Stimulated activated CD8-positive, alpha-beta memory T cell treated with anti-CD3 and anti-CD28 coated beads, Interleukin-15, amount 100 ng/mL, for 4 hours (primary cell): ENCODE data around the gene CCDC158.
"Not testable (repeated sequence)": the region's sequence is repeated elsewhere in the genome, so short reads cannot be mapped to it uniquely, and the experiment has no call there.

ENCODE experiments used
- DNase-seq, 2 donors: peaks; one replicate each; pipeline ENCODE4 v3.0.0-alpha.2; 2020; ENCODE audit warnings: low read depth in 2 of 2

Gene CCDC158

DNA sequence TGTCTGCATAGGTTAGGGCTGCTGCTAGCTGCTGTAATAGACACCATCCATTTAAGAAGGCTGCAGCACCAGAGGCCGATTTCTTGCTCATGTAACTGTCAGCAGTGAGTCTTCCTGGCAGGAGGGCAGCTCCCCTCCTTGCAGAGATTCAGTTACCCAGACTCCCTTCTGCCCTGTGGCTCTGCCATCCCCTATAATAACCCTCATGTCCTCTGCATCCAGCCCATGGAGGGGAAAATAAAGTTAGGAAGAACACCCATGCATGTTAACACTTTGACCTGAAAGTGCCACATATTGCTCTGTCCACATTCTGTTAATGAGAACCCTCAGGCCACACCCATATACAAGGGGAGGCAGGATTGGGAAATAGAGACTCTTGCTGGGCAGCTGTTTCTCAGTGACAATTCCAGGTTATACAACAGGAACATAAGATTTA, 109.0 kb downstream of the CCDC158 start:
- no peak for DNase-seq

DNA sequence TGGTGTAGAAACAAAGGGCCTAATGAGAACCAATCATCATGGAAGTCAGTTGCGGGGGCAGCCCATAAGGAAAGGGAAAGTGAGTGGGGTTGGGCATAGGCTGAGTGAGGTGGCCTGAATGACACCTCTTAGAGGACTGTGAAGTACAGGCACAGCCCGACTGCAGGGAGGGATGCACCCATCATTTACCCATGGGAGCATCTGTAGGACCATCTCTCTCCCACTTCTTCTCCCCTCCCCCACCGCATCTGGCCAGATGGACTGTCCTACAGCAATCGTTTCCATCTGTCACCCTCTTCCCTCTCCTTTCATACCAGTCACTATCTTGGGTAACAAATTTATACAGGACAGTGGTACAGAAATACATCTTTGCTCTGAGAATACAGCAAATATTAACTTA, 110.3 kb downstream of the CCDC158 start:
- no peak for DNase-seq

DNA sequence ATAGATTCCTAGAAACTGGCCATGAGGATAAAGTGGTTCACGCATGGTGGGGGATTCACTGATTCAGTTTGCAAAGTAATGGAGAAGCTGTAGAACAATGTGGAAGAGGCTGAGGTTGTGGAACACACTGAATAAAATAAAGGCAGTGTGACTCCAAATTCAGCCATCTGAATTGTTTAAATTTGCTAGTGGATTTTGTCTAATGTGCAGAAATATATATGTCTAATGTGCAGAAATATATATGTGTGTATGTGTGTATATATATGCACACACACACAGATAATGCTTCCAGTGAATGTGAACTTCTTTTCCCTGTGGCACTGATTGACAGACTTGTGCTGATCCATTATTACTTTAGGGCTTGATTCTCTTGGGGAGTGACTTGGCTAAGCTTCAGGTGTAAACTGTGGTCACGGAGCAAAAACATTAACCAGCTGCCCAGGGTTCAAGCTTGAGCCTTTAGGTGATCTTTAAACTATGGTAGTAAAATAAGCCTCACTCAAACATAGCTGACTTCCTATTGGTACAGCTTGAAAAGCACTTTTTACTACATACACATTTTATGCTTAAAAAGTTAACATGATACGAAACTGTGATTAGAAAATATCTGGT, 110.9 kb downstream of the CCDC158 start:
- no peak for DNase-seq

DNA sequence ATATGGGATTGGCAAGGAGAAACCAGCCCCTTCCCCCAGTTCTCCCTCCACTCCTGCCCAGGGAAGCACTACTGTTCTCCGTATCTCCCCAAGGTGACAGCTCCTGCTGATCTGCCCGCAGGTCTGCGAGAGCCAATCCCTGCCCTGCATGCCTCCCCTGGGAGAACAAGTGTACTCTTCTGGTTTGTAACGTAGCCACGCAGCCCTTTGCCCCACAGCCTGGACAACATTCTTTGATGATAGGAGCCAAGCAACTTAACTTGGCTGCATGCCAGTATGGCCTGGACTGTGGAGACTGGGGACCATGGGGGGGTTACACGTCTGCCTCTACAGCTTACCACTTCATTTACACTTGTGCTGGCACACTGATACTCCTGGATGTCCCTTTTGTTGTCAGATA, 112.4 kb downstream of the CCDC158 start:
- DNase-seq = no peak

DNA sequence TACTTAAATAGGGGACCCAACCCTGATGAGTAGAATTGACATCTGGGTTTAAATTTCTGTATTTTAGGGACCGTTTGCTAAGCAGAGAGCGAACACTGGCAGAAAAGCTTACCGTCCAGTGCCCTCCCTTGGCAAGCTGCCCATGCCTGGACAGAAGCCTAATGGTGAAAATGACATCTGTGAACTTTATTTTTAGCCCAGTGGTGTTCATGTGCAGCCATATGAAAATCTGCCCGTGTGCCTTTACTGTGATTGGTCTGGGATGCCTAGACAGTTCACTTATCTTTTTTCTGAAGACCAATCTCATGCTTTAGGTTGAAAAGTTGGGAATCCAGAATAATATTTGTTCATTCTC, 113.3 kb downstream of the CCDC158 start:
- DNase-seq = no peak

DNA sequence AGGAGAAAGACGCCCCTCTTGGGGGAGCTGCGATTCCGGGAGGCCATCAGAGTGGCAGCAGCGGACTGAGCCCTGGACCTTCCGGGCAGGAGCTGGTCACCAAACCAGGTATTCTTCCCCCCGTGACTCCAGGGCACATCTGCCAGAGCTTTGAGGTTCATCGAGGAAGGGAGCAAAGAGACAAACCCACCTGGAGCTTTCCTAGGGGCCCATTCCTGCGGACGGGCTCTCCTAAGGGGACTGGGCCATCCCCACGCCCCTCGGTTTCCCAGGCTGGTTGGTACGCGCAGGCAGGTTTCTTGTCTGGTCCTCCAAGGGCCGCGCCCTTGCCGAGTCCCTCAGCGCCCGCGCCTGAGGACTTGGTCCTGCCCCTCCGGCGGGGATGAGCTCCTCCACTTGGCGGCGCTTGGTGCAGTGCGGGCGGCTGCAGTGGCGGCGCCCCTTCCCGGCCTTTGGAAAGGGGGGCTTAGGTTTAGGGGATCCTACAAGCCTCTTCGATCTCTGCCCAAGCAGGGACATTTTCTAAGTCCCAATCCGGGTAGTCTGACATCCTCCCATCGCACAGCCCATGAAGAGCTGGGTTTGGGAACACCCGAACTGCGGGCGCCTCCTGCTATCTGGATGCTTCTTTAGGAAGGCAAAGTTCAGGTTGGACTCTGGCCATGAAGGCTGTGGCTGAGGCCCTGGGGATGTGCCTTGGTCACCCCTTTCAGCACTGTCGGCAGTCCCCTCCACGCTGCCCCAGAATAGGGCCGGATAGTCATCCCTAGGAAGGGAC, 113.9 kb downstream of the CCDC158 start:
- no peak for DNase-seq

DNA sequence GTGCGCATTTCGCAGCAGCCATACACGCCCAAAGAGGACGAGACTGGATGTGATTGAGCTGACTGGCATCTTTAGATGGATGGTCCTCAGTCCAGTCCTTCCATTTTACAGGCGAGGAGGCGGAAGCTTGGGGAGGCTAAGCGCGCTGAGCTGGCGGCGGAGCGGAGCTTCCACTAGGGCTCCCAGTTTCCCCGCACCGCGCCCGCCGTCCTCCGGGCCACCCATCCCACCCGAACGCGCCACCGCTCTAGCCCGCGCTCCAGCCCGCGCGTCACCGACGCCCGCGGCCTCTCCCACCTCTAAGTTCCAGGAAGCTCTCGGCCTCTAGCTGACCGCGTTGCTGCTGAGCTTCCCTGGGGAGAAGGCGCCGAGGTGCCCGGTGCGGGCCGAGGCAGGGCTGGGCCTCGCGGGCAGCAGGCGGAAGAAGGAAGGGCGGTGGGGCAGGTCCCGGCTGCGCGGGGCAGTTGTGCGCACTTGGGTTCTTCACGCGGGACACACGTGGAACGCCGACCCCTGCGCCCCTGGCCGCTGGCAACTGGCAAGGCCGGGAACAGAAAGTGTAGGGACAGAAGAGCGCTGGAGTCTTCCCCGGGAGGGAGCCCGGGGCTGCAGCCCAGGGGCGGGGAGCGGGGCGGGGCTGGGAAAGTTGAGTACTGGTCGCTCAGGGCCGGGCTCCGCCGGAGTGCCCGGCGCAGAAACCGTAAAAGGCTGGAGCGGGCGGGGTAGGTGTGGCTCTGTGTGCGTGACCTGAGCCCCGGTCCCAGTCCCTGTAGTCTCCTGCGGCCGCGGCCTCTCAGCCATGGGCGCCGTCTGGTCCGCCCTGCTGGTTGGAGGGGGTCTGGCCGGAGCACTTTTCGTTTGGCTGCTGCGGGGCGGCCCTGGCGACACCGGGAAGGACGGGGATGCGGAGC, 114.7 kb downstream of the CCDC158 start, which contains the start of gene STBD1:
TSS of gene STBD1 (plus strand) at position 763 of the 911 bp plus-strand sequence. CDS start at position 800, 37 bp downstream.
- no peak for DNase-seq

DNA sequence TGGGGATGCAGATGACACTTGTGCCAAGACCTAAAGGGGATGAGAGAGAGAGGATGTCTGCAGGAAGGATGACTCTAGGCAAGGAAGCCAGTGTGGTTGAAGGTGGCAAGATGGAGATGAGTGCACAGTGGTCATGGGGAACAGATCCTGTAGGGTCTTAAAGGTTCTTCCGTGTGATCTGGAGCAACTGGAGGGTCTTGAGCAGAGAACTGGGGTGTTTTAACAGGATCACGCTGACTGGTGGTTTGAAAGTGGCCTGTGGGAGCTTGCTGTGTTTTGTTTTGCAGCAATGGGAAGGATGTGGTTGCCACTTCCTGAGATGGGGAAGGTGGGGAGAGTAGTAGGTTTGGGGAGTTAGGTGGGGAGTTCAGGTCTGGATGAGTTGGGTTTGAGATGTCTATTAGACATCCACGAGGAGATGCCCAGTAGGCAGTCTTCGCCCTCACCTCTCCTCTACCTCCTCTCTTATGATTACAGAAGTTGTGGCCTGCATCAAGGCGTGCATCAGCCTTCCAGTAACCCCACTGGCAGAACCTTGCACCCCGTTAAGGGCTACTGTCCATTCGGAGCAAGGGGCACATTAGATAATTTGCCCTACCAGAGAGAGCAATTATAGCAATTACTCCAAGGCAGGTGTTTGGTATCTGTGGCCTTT, 115.8 kb downstream of the CCDC158 start:
- DNase-seq = no peak

DNA sequence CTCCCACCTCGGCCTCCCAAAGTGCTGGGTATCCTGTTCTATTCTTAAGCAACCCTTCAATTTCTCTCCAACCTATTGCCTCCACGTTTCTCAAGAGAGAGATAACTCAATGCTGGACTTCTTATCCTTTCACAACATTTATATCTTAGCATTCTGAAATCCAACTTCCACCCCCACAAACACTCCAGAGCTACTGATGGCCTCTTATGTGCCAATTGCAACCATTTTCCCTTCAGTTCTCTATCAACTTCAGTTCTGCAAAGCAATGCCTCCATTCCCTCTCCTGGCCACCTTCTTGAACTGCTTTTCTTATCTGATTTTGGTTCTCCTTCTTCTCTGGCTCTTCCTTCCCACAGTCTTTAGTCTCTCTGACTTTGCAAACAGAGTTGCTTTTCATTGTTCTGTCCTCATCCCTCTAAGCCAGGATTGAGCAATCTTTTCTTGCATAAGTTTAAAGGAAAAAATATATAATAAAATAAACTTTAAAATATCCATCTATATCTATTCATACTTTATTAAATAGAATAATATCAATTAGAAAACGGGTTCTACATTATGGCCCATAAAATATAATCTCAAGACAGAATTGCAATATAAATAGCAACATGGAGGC, 118.0 kb downstream of the CCDC158 start:
- no peak for DNase-seq

DNA sequence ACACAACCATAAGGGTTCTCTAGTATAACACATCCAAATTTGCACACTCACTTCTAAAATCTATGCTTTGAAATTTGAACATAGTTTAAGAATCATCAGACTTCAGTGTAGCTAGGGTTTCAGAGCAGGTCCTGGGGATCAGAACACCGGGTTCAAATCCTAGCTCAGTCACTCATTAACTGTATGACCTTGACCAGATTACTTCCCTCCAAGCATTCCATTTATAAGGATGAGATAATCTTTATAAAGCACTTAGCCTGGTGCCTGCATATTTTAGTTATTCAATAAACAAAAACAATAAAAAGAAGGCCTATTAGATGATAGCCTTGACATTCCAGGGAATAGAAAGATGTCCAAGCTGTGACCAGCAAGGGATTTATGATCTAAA, 119.2 kb downstream of the CCDC158 start:
- DNase-seq = no peak

DNA sequence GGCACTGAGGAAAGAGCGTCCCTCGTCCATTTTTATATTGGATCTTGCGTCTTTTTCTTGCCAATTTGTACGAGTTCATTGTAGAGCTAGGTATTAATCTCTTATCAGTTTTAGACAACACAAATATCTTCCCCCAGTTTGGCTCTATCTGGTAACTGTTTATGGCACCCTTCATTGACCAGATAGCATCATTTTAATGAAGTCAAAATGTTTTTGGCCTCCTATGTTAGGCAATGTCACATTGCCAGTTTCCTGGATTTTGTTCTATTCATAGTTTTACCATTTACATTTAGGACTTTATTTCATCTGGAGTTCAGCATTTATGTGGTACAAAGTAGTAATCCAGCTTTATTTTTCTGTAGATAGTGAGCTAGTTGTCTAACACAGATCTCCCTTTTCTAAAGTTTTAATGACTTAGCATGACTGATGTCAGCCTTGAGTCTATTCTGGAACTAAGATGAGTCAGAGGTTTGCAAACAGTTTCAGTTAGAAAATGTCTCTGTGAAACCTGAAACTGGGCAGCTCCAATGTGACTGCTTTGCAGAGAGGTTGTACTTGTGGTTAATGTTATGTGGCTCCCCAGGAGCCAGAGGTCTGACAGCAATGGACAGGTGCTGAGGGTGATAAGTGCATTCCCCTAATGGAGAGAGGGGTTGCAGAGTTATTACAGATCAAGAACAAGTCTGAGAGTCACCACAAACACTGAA, 119.7 kb downstream of the CCDC158 start:
- no peak for DNase-seq

DNA sequence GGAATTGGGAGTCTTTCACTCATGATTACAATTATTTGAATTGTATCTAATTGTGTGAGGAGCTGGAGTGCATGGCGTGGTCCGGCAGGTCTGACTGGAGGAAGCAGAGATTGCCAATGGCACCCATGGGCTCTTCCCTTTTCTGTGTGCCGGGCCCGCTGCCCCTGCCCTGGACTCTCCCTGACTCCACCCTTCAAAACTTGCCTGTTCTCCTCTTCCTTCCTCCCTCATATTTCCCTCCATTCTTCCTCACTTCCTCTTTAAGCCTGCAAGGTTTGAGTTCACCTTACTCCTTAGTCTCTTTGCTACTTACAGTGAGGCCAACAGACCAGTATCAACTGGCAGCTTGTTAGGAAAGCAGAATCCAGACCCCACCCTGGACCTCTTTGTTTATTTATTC, 120.9 kb downstream of the CCDC158 start:
- DNase-seq = no peak

DNA sequence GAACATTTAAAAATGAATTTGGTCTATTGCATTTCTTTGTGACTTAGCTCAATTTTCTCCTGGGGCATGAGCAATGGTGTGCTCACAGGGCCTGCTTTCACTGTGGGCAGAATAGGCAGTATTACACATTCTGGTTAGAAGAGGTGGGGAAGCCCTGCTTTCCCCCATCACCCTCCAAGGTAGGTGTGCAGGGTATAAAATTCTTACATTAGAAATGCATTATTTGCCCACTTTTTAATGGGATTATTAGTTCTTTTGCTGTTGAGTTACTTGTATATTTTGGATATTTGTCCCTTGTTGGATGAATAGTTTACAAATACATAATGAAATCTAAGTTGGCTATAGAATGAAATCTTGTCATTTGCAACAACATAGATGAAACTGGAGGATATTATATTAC, 122.7 kb downstream of the CCDC158 start:
- no peak for DNase-seq

DNA sequence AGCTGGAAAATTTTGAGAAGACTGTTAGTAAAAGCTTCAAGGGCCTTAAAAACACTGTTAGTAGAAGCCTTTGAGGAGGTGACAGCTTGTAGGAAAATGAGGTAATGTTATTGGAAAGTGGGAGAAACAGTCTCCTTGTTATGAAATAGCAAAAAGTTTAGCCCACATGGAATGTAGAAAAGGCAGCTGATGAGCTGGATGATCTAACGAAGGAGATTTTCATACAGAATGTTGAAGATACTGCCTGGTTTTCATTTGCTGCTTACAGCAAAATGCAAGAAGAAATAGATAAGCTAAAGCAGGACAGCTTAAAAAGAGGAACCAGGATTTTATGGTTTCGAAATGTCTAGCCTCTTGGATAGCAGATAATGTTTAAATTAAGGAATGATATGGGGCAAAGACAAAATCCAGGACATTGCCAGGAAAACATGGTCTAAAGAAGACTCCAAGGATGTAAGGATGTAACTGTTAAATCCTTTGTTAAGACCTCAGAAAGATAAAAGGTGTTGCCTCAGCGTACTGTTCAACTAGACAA, 124.6 kb downstream of the CCDC158 start:
- DNase-seq = no peak

DNA sequence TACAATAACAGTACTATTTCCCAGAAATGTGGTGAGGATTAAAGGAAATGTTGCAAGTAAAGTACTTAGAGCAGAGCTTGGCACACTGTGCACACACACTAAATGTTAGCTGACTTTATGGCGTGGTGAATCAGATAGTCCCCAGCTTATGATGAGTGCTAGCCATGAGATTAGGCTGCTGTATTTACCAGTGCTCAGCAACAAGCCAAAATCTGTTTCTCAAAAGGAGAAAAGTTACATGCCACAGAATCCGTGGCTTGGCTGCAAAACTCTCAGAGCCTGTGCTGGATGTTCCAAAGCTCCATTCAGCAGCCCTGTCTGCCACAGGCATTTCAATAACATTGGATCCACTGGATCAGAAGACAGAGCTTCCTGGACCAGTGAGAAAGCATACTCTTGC, 127.2 kb downstream of the CCDC158 start:
- DNase-seq = no peak

DNA sequence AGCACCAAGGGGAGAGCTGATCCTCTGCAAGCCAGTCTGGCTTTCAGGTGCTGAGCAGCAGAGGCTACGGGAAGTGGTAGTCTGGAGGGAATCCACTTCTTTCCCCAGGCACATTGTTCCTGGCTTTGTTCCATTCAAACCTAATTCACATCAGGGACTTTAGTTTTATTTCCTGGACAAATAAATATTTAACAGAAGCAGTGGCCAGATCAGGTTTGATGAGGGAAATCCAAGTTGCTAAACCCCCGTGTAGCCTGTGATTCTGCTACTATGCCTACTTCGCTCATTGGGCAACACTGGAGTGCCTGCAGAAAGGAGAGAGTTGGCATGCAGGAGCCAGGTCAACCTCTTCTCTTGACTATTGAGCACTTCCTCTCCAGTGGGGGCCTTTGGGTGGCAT, 128.2 kb downstream of the CCDC158 start:
- no peak for DNase-seq

DNA sequence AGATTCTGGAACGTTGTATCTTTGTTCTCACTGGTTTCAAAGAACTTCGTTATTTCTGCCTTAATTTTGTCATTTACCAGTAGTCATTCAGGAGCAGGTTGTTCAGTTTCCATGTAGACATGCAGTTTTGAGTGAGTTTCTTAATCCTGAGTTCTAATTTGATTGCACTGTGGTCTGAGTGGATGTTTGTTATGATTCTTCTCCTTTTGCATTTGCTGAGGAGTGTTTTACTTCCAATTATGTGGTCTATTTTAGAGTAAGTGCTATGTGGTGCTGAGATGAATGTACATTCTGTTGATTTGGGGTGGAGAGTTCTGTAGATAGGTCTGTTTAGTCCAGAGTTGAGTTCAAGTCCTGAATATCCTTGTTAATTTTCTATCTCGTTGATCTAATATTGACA, 133.1 kb downstream of the CCDC158 start:
- not testable (repeated sequence) for DNase-seq

DNA sequence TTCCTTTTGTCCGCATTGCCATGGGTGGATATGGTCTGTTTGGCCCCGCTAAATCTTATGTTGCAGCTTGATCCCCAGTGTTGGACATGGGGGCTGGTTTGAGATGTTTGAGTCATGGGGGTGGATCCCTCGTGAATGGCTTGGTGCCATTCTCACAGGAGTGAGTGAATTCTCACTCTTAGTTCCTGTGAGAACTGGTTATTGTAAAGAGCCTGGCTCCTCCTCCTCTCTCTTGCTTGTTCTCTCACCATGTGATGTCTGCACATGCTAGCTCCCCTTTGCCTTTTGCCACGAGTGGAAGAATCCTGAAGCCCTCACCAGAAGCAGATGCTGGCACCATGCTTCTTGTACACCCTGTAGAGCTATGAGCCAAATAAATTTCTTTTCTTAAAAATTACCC, 137.0 kb downstream of the CCDC158 start:
- no peak for DNase-seq

DNA sequence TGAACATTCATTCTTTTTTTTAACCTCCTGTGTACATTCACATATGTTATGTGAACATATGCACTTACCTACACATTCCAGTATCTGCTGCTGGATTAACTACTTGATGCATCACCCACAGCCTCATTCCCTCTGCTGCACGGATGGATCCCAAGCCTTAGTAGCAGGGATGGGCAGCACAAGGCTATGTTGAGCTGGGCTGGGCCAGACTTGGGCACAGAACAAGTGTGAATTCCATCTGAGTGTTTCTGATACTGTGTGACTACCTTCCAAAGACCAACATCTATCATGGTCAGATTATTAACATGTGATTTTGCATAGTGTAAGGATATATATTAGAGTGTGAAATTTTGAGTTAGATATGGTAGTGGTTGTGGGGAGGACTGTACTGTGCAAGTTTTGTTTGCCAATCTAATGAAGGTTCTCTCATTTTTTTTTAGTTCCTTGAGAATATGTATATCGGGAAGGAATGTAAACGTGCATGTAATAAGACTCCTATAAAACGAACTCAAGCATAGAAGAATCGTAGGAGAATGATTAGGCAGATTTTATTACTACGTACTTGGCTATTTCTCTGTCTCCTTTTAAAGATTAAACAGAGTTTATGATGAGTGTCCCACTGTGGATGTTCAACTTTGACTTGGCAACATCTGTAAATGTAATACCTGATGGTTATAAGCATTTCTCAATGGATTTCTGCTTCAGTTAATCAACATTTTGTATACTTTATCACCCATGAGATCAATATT, 137.8 kb downstream of the CCDC158 start:
- DNase-seq = no peak

DNA sequence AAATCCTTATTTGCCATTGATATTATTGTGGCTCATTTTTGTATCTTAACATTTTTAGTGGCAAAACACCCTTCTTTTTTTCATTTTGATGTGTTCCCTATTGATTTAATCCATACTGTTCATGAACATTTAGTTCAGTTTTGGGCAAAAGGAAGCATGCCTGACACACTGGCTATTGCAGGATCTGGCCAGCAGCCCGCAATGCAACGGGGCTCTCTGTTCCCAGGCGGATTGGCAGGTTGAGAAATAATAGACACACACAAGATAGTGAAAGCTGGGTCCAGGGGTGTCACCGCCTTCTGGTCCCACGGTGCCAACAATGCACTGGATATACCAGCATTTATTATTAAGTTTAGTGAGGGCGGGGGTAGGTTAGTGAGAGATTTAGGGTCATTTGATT, 139.3 kb downstream of the CCDC158 start:
- DNase-seq = not testable (repeated sequence)
